Cardiac muscle cell (in vitro differentiated cells and primary cell): ENCODE results near the gene CD274. TPM values are rescaled to one million over a fixed set of nuclear protein-coding genes. Genes with fewer than 3 reads are reported as not detected.

ENCODE experiments used
- DNase-seq, 2 donors: peaks; one replicate each; pipeline versions ENCODE4 v3.0.0 to v3.0.0-alpha.2; 2010 to 2017; ENCODE audit warnings: low read depth in 1 of 2, low spot score in 1 of 2
- H3K27ac ChIP-seq: fragments of 200-600 bp; sonication (generic); 2 replicates; pipeline ENCODE4 v1.5.1; 2016
- H3K27me3 ChIP-seq: fragments of 200-600 bp; sonication (generic); 2 replicates; pipeline ENCODE4 v1.6.0; 2016; ENCODE audit warnings: control low read depth
- H3K36me3 ChIP-seq: fragments of 200-600 bp; sonication (generic); 2 replicates; pipeline ENCODE4 v1.5.1; 2016; ENCODE audit warnings: control low read depth
- H3K4me1 ChIP-seq: fragments of 200-600 bp; sonication (generic); 2 replicates; pipeline ENCODE4 v1.8.1; 2017; ENCODE audit warnings: low read depth, mild to moderate bottlenecking, mixed run types
- H3K4me3 ChIP-seq: fragments of 200-600 bp; sonication (generic); 2 replicates; pipeline ENCODE4 v1.5.1; 2016; ENCODE audit warnings: mild to moderate bottlenecking
- H3K9me3 ChIP-seq: fragments of 200-600 bp; sonication (generic); 2 replicates; pipeline ENCODE4 v1.5.1; 2017; ENCODE audit warnings: low read depth, mild to moderate bottlenecking, control low read depth
- CTCF ChIP-seq: IDR thresholded peaks from 2 replicates; pipeline ENCODE4 v1.5.1; 2012; ENCODE audit warnings: low read depth, mild to moderate bottlenecking, low read length
- polyA plus RNA-seq: library from polyadenylated mRNA; unstranded; fragments of >200 nt; fragmentation: Nextera tagmentation; extraction: Ambion mirVana; gene quantifications from 2 replicates; pipeline ENCODE4 v1.2.1, GENCODE V29; 2016
- total RNA-seq: library from RNA; depleted of rRNA; stranded (reverse); fragments of >200 nt; gene quantifications from 2 replicates; pipeline ENCODE4 v1.2.3, GENCODE V29; 2016

Gene CD274
- total and polyA plus RNA-seq, 2 experiments from 2014 or later = not detected

- no peak for DNase-seq
- H3K27me3 ChIP-seq = no peaks in the 10 kb centered on the region
- H3K36me3 ChIP-seq = no peaks in the 10 kb centered on the region
- H3K4me3 ChIP-seq = no peak overlapping the region
- no peak overlapping the region for H3K27ac ChIP-seq
- H3K9me3 ChIP-seq = no peaks in the 10 kb centered on the region
- H3K4me1 ChIP-seq = no peaks in the 10 kb centered on the region
- TF ChIP-seq CTCF = no peak
Measured at GRCh38 chr9:5483306-5483705, 33.0 kb downstream of the CD274 start.

GRCh38 chr9:5485378-5486085, 35.2 kb downstream of the CD274 start:
- H3K4me1 ChIP-seq = no peaks in the 10 kb centered on the region
- no peaks in the 10 kb centered on the region for H3K9me3 ChIP-seq
- no peak for DNase-seq
- H3K27ac ChIP-seq = no peak overlapping the region
- no peaks in the 10 kb centered on the region for H3K27me3 ChIP-seq
- no peaks in the 10 kb centered on the region for H3K36me3 ChIP-seq
- no peak for TF ChIP-seq CTCF
- no peak overlapping the region for H3K4me3 ChIP-seq

- no peak overlapping the region for H3K4me3 ChIP-seq
- no peak for DNase-seq
- no peak for TF ChIP-seq CTCF
- H3K27me3 ChIP-seq = no peaks in the 10 kb centered on the region
- H3K4me1 ChIP-seq = no peaks in the 10 kb centered on the region
- H3K27ac ChIP-seq = no peak overlapping the region
- no peaks in the 10 kb centered on the region for H3K9me3 ChIP-seq
- H3K36me3 ChIP-seq = no peaks in the 10 kb centered on the region
Measured at GRCh38 chr9:5486988-5487387, 36.6 kb downstream of the CD274 start.

GRCh38 chr9:5488221-5489008, 38.1 kb downstream of the CD274 start:
- DNase-seq = peak in 1 of 2 donors; percentile 26
- no peak for TF ChIP-seq CTCF
- Histone ChIP-seq H3K36me3 (no peaks in the 10 kb centered on the region), H3K27ac (no peak overlapping the region), H3K4me3 (no peak overlapping the region), H3K9me3 (no peaks in the 10 kb centered on the region), H3K27me3 (no peaks in the 10 kb centered on the region), H3K4me1 (no peaks in the 10 kb centered on the region)

- Histone ChIP-seq H3K4me3 (no peak overlapping the region), H3K27me3 (no peaks in the 10 kb centered on the region), H3K9me3 (no peaks in the 10 kb centered on the region), H3K4me1 (no peaks in the 10 kb centered on the region), H3K27ac (no peak overlapping the region), H3K36me3 (no peaks in the 10 kb centered on the region)
- DNase-seq = no peak
- TF ChIP-seq CTCF = no peak
Measured at GRCh38 chr9:5489630-5490490, 39.5 kb downstream of the CD274 start.
